Colonic mucosa (tissue), 4 donors: Measurements from ENCODE around the gene SETBP1. TPM values are rescaled to one million over a fixed set of nuclear protein-coding genes. Genes with fewer than 3 reads are reported as not detected.

Source experiments
- DNase-seq: peaks from one replicate; pipeline ENCODE4 v3.0.0-alpha.2; 2020
- H3K27ac ChIP-seq: fragments of 200-600 bp; one replicate; pipeline ENCODE4 v1.8.0; 2021
- H3K27me3 ChIP-seq: fragments of 200-600 bp; one replicate; pipeline ENCODE4 v1.8.0; 2021
- H3K36me3 ChIP-seq: fragments of 200-600 bp; one replicate; pipeline ENCODE4 v1.8.0; 2021
- H3K4me1 ChIP-seq: fragments of 200-600 bp; one replicate; pipeline ENCODE4 v1.8.0; 2021; ENCODE audit warnings: mild to moderate bottlenecking
- H3K4me3 ChIP-seq: fragments of 200-600 bp; one replicate; pipeline ENCODE4 v1.8.0; 2021
- H3K9ac ChIP-seq, 2 donors: one replicate each; pipeline ENCODE4 v1.7.0; 2013; ENCODE audit warnings: control low read depth in 2 of 2, low read depth in 2 of 2, low read length in 2 of 2
- H3K9me3 ChIP-seq: fragments of 200-600 bp; one replicate; pipeline ENCODE4 v1.8.0; 2021
- CTCF ChIP-seq: fragments of 200-600 bp; IDR thresholded peaks from one replicate; pipeline ENCODE4 v1.8.0; 2022; ENCODE audit warnings: antibody characterized with exemption, mild to moderate bottlenecking
- intact Hi-C: fragments of 100-400 bp; cut with DNase I; formaldehyde crosslinking; loops from one replicate; pipeline ENCODE4 v1.14.1; 2022
- total RNA-seq, 2 donors: library from RNA; stranded (reverse); fragmentation: NEBNext Ultra II Directional in 1 of 2; extraction: Animal tissue kit (Norgen Biotek cat#: 25700) in 1 of 2; gene quantifications; one replicate each; pipeline ENCODE4 v1.2.1, GENCODE V29; 2021
- donor health status: healthy.
- donor health status: DM: no; HTN: no; CAD: no.
- donor health status: DM: no; HTN: no; CAD: no.

The SETBP1 gene
- total RNA-seq, 2 donors from 2014 or later = 9.6 to 11.8 TPM

- no peak overlapping the region for H3K27ac ChIP-seq
- no peak overlapping the region for H3K4me3 ChIP-seq
- no peak for TF ChIP-seq CTCF
- no peaks in the 10 kb centered on the region for H3K9me3 ChIP-seq
- intact Hi-C loops = no loop called here
- no peak overlapping the region for H3K9ac ChIP-seq
- H3K27me3 ChIP-seq = no peaks in the 10 kb centered on the region
- DNase-seq = no peak
- H3K36me3 ChIP-seq = no peaks in the 10 kb centered on the region
- H3K4me1 ChIP-seq = no peaks in the 10 kb centered on the region
Measured at GRCh38 chr18:44880170-44880569, 199.5 kb downstream of the SETBP1 start.

GRCh38 chr18:44881461-44882162 lies 200.9 kb downstream of the SETBP1 start:
- Histone ChIP-seq H3K27me3 (no peaks in the 10 kb centered on the region), H3K27ac (no peak overlapping the region), H3K9ac (no peak overlapping the region), H3K36me3 (no peaks in the 10 kb centered on the region), H3K4me1 (no peaks in the 10 kb centered on the region), H3K4me3 (no peak overlapping the region), H3K9me3 (no peaks in the 10 kb centered on the region)
- DNase-seq = no peak
- no peak for TF ChIP-seq CTCF
- intact Hi-C loops = no loop called here

- Histone ChIP-seq H3K4me3 (no peak overlapping the region), H3K9ac (no peak overlapping the region), H3K4me1 (no peaks in the 10 kb centered on the region), H3K9me3 (no peaks in the 10 kb centered on the region), H3K36me3 (no peaks in the 10 kb centered on the region), H3K27me3 (no peaks in the 10 kb centered on the region), H3K27ac (no peak overlapping the region)
- DNase-seq = no peak
- intact Hi-C loops = no loop called here
- TF ChIP-seq CTCF = no peak
Measured at GRCh38 chr18:44882163-44882868, 201.6 kb downstream of the SETBP1 start.

GRCh38 chr18:44883671-44884070 lies 203.0 kb downstream of the SETBP1 start:
- TF ChIP-seq CTCF = no peak
- H3K9ac ChIP-seq = no peak overlapping the region
- no peaks in the 10 kb centered on the region for H3K4me1 ChIP-seq
- no peaks in the 10 kb centered on the region for H3K36me3 ChIP-seq
- H3K27ac ChIP-seq = no peak overlapping the region
- H3K4me3 ChIP-seq = no peak overlapping the region
- H3K27me3 ChIP-seq = no peaks in the 10 kb centered on the region
- intact Hi-C loops = no loop called here
- DNase-seq = no peak
- no peaks in the 10 kb centered on the region for H3K9me3 ChIP-seq

GRCh38 chr18:44884431-44884830 lies 203.7 kb downstream of the SETBP1 start:
- Histone ChIP-seq H3K9me3 (no peaks in the 10 kb centered on the region), H3K27me3 (no peaks in the 10 kb centered on the region), H3K4me1 (no peaks in the 10 kb centered on the region), H3K36me3 (no peaks in the 10 kb centered on the region), H3K9ac (no peak overlapping the region), H3K27ac (no peak overlapping the region), H3K4me3 (no peak overlapping the region)
- no peak for DNase-seq
- TF ChIP-seq CTCF = no peak
- intact Hi-C loops = no loop called here
